Body of pancreas (tissue), 4 donors: ENCODE data around the gene MAPKAPK2.

Experiments
- CTCF ChIP-seq, 7 experiments: fragments of 450-650 bp in 4 of 7; fragments of 200-600 bp in 3 of 7; sonication (generic) in 3 of 7; IDR thresholded peaks; one replicate each; pipeline ENCODE4 v1.5.1; 2016 to 2019; ENCODE audit warnings: antibody characterized with exemption in 7 of 7
- POLR2A ChIP-seq, 3 donors: fragments of 450-650 bp; IDR thresholded peaks; one replicate each; pipeline ENCODE4 v1.6.1; 2016; ENCODE audit warnings: antibody characterized with exemption in 3 of 3, mild to moderate bottlenecking in 2 of 3

- TF ChIP-seq CTCF (IDR thresholded peaks at IDR 0.05), result no peak
- TF ChIP-seq POLR2A (IDR thresholded peaks at IDR 0.05), result no peak
These were observed 38.7 kb downstream of the MAPKAPK2 start for GRCh38 chr1:206723462-206723804.
